Natural killer cell (primary cell): Measurements from ENCODE around the gene STYK1. TPM values are rescaled to one million over a fixed set of nuclear protein-coding genes. Genes with fewer than 3 reads are reported as not detected.
A peak's percentile ranks its signal among the peaks of the same experiment; 100 is the strongest.

ENCODE experiments used
- ATAC-seq, 3 donors: fragments of 150-1000 bp in 2 of 3; fragments of 200-7000 bp in 1 of 3; cut with Tn5 transposase; 1 replicate in 1 of 3; 2 replicates in 2 of 3; pipeline ENCODE4 v1.10.0; 2021; ENCODE audit warnings: mild to moderate bottlenecking in 2 of 3, moderate library complexity in 2 of 3
- DNase-seq, 2 donors: peaks; one replicate each; pipeline versions ENCODE4 v3.0.0 to v3.0.0-alpha.2; 2013 to 2021; ENCODE audit warnings: mixed read lengths in 1 of 2
- H3K27ac ChIP-seq: one replicate; pipeline ENCODE4 v1.5.1; 2013; ENCODE audit warnings: mild to moderate bottlenecking, low read length
- H3K27me3 ChIP-seq: one replicate; pipeline ENCODE4 v1.6.1; 2013; ENCODE audit warnings: low read length; ENCODE audit not compliant: control insufficient read depth, insufficient read depth
- H3K36me3 ChIP-seq: one replicate; pipeline ENCODE4 v1.6.1; 2013; ENCODE audit warnings: low read length; ENCODE audit not compliant: control insufficient read depth, insufficient read depth
- H3K4me1 ChIP-seq: one replicate; pipeline ENCODE4 v1.6.1; 2013; ENCODE audit warnings: low read length; ENCODE audit not compliant: control insufficient read depth, insufficient read depth
- H3K4me3 ChIP-seq: one replicate; pipeline ENCODE4 v1.5.1; 2013; ENCODE audit warnings: low read length
- H3K9me3 ChIP-seq: one replicate; pipeline ENCODE4 v1.6.1; 2013; ENCODE audit warnings: low read length; ENCODE audit not compliant: control insufficient read depth, insufficient read depth
- H3K27ac Mint-ChIP-seq, 2 donors: one replicate each; pipeline ENCODE4 v1.8.0; 2022; ENCODE audit warnings: mild to moderate bottlenecking in 2 of 2, mixed read lengths in 2 of 2, moderate library complexity in 1 of 2
- H3K27me3 Mint-ChIP-seq, 2 donors: one replicate each; pipeline ENCODE4 v1.8.0; 2022; ENCODE audit warnings: low read depth in 2 of 2, mixed read lengths in 2 of 2
- H3K36me3 Mint-ChIP-seq: one replicate; pipeline ENCODE4 v1.8.0; 2022; ENCODE audit warnings: mixed read lengths
- H3K4me1 Mint-ChIP-seq, 2 donors: one replicate each; pipeline ENCODE4 v1.8.0; 2022; ENCODE audit warnings: mixed read lengths in 2 of 2
- H3K4me3 Mint-ChIP-seq: one replicate; pipeline ENCODE4 v1.8.0; 2022; ENCODE audit warnings: mild to moderate bottlenecking, moderate library complexity, mixed read lengths
- H3K9me3 Mint-ChIP-seq, 2 donors: one replicate each; pipeline ENCODE4 v1.8.0; 2022; ENCODE audit warnings: mixed read lengths in 2 of 2
- WGBS: methylation state at CpG from one replicate; pipeline ENCODE4 v1.1.7; 2013; ENCODE audit warnings: missing lambda C conversion rate; ENCODE audit not compliant: insufficient coverage; 5-methylcytosine and 5-hydroxymethylcytosine counted together
- intact Hi-C: fragments of 100-400 bp; cut with micrococcal nuclease; formaldehyde crosslinking; loops from one replicate; pipeline ENCODE4 v1.14.2; 2022
- total RNA-seq, 4 donors: library from RNA; stranded (reverse); fragments of 120-200 nt in 1 of 4; gene quantifications; one replicate each; pipeline versions ENCODE4 v1.2.3 to v1.2.4, GENCODE V29; 2013 to 2022
- TF ChIP-seq, protein P1 (sequence below): fragments of 200-600 bp; IDR thresholded peaks from one replicate; pipeline ENCODE4 v1.8.0; 2022; ENCODE audit warnings: antibody characterized with exemption

STYK1 gene
- total RNA-seq, 3 donors from 2014 or later (not counting 1 experiment from before 2014, with no cell fraction given): 2.0 to 2.6 (median 2.4) TPM

DNA sequence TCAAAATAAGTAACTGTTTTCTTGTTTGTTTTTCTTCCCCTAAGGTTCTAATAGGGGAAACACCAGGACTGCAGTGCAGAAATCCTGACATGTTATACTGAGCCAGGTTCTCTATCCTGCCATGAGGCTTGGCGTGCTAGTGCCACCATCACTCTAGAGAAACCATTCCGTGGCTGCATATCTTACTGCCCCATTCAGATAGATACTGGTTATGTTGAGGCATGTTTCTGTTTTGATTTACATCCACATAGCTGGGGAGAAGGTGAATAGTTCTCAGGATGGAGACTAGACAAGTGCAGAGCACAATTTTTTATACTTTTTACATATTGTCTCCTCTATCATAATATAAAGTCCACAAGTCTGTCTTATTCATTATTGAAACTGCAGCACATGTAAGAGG is 72.0 kb downstream of the STYK1 start:
- H3K27me3 Mint-ChIP-seq: no peaks in the 10 kb centered on the region
- H3K9me3 Mint-ChIP-seq: no peaks in the 10 kb centered on the region
- H3K27ac Mint-ChIP-seq: peak overlapping the region in 1 of 2 donors; percentile 55
- H3K36me3 ChIP-seq: peaks cover 20% of the 10 kb centered on the region
- ATAC-seq (no peak), DNase-seq (no peak)
- intact Hi-C loops: no loop called here
- peaks cover 37 to 39% of the 10 kb centered on the region in 2 donors for H3K4me1 Mint-ChIP-seq
- H3K27me3 ChIP-seq: no peaks in the 10 kb centered on the region
- whole genome bisulfite sequencing: 64% methylated on average over 2 of the region's 2 CpGs
- H3K4me1 ChIP-seq: peaks cover 24% of the 10 kb centered on the region
- H3K4me3 ChIP-seq: no peak overlapping the region
- no peaks in the 10 kb centered on the region for H3K36me3 Mint-ChIP-seq
- H3K9me3 ChIP-seq: no peaks in the 10 kb centered on the region
- H3K4me3 Mint-ChIP-seq: peak overlapping the region; percentile 77
- H3K27ac ChIP-seq: no peak overlapping the region
- TF ChIP-seq, protein P1, sequence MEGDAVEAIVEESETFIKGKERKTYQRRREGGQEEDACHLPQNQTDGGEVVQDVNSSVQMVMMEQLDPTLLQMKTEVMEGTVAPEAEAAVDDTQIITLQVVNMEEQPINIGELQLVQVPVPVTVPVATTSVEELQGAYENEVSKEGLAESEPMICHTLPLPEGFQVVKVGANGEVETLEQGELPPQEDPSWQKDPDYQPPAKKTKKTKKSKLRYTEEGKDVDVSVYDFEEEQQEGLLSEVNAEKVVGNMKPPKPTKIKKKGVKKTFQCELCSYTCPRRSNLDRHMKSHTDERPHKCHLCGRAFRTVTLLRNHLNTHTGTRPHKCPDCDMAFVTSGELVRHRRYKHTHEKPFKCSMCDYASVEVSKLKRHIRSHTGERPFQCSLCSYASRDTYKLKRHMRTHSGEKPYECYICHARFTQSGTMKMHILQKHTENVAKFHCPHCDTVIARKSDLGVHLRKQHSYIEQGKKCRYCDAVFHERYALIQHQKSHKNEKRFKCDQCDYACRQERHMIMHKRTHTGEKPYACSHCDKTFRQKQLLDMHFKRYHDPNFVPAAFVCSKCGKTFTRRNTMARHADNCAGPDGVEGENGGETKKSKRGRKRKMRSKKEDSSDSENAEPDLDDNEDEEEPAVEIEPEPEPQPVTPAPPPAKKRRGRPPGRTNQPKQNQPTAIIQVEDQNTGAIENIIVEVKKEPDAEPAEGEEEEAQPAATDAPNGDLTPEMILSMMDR: no peak

DNA sequence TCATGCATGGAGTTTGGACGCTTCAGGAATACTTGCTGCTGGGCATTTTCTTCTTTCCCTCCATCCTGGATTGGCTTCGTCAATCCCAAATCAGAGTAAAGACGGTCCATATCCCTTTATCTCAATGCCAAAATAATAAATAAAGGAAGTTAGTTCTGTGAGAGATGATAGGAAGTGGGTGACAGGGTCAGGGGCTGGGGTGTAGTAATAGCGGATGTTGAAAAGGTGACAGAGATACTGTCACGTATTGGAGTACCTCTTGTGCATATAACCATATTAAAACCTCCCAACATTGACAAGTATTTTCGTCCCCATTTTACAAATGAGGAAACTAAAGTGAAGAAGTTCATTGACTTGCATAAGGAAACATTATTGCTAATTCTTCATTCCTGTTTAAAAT is 72.9 kb downstream of the STYK1 start:
- TF ChIP-seq, protein P1: no peak
- Mint-ChIP-seq H3K36me3 (no peaks in the 10 kb centered on the region), H3K4me3 (peak overlapping the region; percentile 77), H3K27ac (peak overlapping the region; percentile 1 to 55), H3K27me3 (no peaks in the 10 kb centered on the region), H3K4me1 (peaks cover 37 to 39% of the 10 kb centered on the region in 2 donors), H3K9me3 (no peaks in the 10 kb centered on the region)
- peak in 1 of 2 donors; percentile 43 for DNase-seq
- intact Hi-C loops: no loop called here
- H3K36me3 ChIP-seq: peaks cover 17% of the 10 kb centered on the region
- H3K27me3 ChIP-seq: no peaks in the 10 kb centered on the region
- no peaks in the 10 kb centered on the region for H3K9me3 ChIP-seq
- peak; percentile 50 to 70 (median 60) for ATAC-seq
- H3K27ac ChIP-seq: no peak overlapping the region
- peaks cover 24% of the 10 kb centered on the region for H3K4me1 ChIP-seq
- 75% methylated on average over 2 of the region's 6 CpGs for WGBS
- no peak overlapping the region for H3K4me3 ChIP-seq

DNA sequence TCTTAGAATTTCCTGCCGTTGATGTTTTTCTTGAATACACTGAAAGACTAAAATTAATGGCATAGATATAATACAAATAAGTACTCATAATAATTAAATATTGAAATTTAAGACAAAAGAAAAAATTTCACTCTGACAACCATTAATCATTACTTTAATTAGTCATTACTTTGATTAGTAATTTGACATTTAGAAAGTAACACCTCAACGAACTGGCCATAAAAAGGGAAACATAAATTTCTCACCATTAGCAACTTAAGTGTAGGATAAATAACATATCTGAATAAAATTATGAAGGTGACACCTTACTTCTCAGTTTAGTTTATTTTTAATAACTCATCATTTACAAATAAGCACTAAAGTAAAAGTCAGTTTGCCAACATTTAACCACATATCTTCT is 78.0 kb downstream of the STYK1 start:
- no CpG with 5 or more reads among the region's 2 CpGs for WGBS
- Histone ChIP-seq H3K4me1 (peaks cover 4% of the 10 kb centered on the region), H3K4me3 (no peak overlapping the region), H3K27me3 (no peaks in the 10 kb centered on the region), H3K36me3 (peaks cover 3% of the 10 kb centered on the region), H3K9me3 (no peaks in the 10 kb centered on the region), H3K27ac (no peak overlapping the region)
- ATAC-seq (no peak), DNase-seq (no peak)
- H3K4me3 Mint-ChIP-seq: no peak overlapping the region
- no peak overlapping the region for H3K27ac Mint-ChIP-seq
- intact Hi-C loops: no loop called here
- H3K36me3 Mint-ChIP-seq: no peaks in the 10 kb centered on the region
- no peaks in the 10 kb centered on the region for H3K27me3 Mint-ChIP-seq
- TF ChIP-seq, protein P1: no peak
- peaks cover 6 to 12% of the 10 kb centered on the region in 2 donors for H3K4me1 Mint-ChIP-seq
- H3K9me3 Mint-ChIP-seq: no peaks in the 10 kb centered on the region

DNA sequence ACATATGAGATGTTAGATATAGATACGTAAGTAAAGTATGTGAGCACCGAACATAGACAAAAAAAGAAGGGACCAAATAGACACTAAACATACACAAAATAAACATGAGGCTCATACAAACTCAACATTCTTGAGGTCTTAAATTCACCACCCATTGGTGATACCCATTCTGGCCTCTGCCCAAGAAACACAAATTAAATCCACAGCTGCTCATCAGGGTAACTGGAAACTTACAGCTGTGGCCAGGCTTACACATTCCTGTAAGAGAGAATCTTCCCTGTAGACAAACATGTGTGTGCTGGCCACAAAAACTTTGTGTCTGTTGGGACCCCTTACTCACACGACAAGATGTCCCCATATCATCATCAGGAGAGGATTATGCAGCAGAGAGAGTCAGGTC is 82.9 kb downstream of the STYK1 start:
- Histone ChIP-seq H3K36me3 (no peaks in the 10 kb centered on the region), H3K4me1 (no peaks in the 10 kb centered on the region), H3K27ac (no peak overlapping the region), H3K27me3 (no peaks in the 10 kb centered on the region), H3K4me3 (no peak overlapping the region), H3K9me3 (no peaks in the 10 kb centered on the region)
- TF ChIP-seq, protein P1: no peak
- intact Hi-C loops: no loop called here
- no peak for ATAC-seq
- no peaks in the 10 kb centered on the region for H3K9me3 Mint-ChIP-seq
- no peaks in the 10 kb centered on the region for H3K27me3 Mint-ChIP-seq
- no peaks in the 10 kb centered on the region for H3K36me3 Mint-ChIP-seq
- no peak overlapping the region for H3K27ac Mint-ChIP-seq
- no peak overlapping the region for H3K4me3 Mint-ChIP-seq
- DNase-seq: no peak
- WGBS: 95% methylated on average over 1 of the region's 3 CpGs
- H3K4me1 Mint-ChIP-seq: no peaks in the 10 kb centered on the region
